Mucosa of stomach (tissue), 1 donor: ENCODE results near the gene GPER1.

Experiments used
- H3K27me3 ChIP-seq: one replicate; pipeline ENCODE4 v1.7.0; 2013; ENCODE audit warnings: mild to moderate bottlenecking, low read length; ENCODE audit not compliant: control insufficient read depth, insufficient read depth
- H3K36me3 ChIP-seq: one replicate; pipeline ENCODE4 v1.7.0; 2013; ENCODE audit warnings: low read length; ENCODE audit not compliant: control insufficient read depth, insufficient read depth
- H3K4me1 ChIP-seq: one replicate; pipeline ENCODE4 v1.7.0; 2013; ENCODE audit warnings: mild to moderate bottlenecking, low read length; ENCODE audit not compliant: control insufficient read depth, insufficient read depth
- H3K4me3 ChIP-seq: one replicate; pipeline ENCODE4 v1.7.0; 2013; ENCODE audit warnings: low read length
- H3K9ac ChIP-seq: one replicate; pipeline ENCODE4 v1.7.0; 2013; ENCODE audit warnings: mild to moderate bottlenecking, low read length, moderate library complexity
- H3K9me3 ChIP-seq: one replicate; pipeline ENCODE4 v1.7.0; 2013; ENCODE audit warnings: mild to moderate bottlenecking, low read length, moderate library complexity; ENCODE audit not compliant: control insufficient read depth
- donor health status: Pancreatic carcinoma.

The GPER1 gene

DNA sequence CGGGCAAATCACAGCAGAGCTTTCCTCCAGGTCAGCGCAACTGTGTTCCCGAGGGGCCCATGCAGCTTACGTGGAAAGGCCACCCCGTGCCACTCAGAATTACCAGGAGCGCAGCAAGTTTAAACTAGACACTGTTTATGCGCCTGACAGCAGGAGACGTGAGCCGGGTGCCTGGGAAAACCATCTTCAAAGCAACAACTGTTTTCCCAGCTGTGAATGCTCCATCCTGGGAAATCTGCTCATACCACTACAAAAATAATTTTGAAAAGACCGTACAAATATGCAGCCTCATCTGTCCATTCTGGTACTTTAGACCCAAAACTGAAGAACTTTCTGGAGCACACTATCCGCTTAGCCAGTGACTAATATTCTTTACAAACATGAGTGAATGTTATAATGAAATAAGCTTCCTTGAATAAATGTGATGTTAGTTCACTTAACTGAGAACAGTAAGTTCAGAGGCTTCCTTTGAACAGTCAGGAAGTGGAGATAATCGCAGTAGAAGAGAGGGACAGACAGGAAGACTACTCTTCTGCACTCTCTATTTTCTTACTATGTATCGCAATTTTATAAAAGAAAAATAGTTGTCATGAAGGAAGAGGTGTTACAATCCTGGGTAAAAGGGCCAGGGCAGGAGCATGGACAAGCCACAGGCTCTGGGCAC, 16.7 kb downstream of the GPER1 start:
- no peaks in the 10 kb centered on the region for H3K36me3 ChIP-seq
- H3K27me3 ChIP-seq: no peaks in the 10 kb centered on the region
- no peaks in the 10 kb centered on the region for H3K9me3 ChIP-seq
- H3K9ac ChIP-seq: no peak overlapping the region
- peaks cover 23% of the 10 kb centered on the region for H3K4me1 ChIP-seq
- H3K4me3 ChIP-seq: no peak overlapping the region

DNA sequence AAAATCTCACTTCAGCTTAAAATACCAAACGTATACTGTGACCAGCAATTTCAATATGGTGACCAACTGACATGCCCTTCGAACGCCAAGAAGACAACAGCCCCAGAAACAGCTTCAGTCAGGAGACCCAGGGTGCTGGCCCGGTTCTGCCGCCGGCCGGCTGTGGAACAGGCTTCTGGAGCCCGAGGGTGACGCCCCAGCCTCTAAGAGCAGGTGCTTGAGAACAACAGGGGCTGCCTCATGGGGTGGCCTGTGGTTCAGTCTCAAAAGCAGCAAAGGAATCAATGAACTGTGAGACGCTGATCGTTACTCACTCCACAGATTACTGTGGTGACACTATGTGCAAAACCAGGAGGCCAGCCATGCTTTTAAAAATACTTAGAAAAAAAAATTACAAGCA, 17.3 kb downstream of the GPER1 start:
- Histone ChIP-seq H3K27me3 (no peaks in the 10 kb centered on the region), H3K4me1 (peaks cover 21% of the 10 kb centered on the region), H3K36me3 (no peaks in the 10 kb centered on the region), H3K9ac (no peak overlapping the region), H3K4me3 (no peak overlapping the region), H3K9me3 (no peaks in the 10 kb centered on the region)

DNA sequence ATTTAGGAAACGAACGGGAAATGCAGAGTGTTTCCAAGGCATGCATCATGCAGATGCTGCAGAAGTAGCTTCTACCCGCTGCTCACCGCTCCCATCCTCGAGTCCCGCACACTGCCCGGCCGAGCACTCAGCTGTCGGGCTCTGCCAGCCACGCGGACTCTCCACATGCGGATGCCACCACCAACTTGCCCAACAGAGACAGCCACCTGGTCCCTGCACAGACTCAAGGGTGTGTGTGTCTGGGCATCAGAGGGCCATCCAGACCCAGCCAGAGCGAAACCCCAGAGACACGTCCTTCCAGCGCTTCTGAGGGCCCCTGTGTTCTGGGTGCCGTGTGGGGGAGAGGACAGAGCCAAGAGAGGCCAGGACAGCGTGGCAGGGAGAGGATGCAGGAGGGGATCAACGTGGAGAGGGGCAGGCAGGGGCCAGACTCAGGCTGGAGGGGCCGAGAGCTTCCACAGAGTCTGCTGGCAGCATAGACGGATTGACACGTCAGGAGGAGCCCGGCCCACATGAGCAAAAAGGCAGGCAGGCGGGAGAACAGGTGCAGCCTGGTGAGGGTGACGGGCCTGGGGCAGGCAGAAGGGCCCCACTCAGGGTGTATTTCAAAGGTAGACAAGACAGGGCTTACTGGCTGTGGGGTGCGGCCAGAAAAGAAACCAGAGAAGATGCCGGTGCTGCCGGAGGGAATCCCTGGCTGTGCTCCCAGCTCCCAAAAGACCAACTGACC, 18.3 kb downstream of the GPER1 start:
- Histone ChIP-seq H3K4me1 (peaks cover 21% of the 10 kb centered on the region), H3K36me3 (no peaks in the 10 kb centered on the region), H3K9ac (no peak overlapping the region), H3K9me3 (no peaks in the 10 kb centered on the region), H3K4me3 (no peak overlapping the region), H3K27me3 (no peaks in the 10 kb centered on the region)

GRCh38 chr7:1106793-1107421, 19.0 kb downstream of the GPER1 start:
- no peaks in the 10 kb centered on the region for H3K9me3 ChIP-seq
- H3K36me3 ChIP-seq: no peaks in the 10 kb centered on the region
- H3K9ac ChIP-seq: no peak overlapping the region
- no peak overlapping the region for H3K4me3 ChIP-seq
- peaks cover 17% of the 10 kb centered on the region for H3K4me1 ChIP-seq
- no peaks in the 10 kb centered on the region for H3K27me3 ChIP-seq

DNA sequence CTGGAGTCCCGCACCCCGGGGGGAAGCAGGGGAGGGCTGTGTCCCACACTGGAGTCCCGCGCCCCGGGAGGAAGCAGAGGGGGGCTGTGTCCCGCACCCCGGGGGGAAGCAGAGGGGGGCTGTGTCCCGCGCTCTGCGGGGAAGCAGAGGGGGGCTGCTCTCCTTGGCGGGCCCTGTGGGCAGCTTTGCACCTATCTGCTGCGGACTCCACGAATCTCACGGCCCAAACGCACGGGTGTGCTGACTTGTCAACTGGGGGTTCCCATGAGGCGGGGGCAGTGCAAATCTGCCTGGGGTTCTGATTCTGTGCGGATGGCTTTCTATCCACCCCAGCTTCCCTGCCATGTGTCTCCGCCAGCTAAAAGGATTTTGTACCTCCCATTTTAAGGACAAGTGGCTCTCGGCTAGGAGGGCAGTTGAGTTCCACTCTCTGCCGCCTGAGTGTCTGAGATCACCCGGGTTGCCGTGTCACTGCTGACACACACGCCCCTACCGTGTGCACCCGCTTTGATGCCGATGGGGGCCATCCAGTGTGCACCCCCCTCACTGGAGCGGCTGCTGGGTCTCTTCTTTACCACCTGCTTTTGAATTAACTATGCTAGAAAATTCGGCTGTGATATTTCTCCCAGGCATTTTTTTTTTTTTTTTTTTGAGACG, 20.5 kb downstream of the GPER1 start:
- Histone ChIP-seq H3K9ac (no peak overlapping the region), H3K36me3 (no peaks in the 10 kb centered on the region), H3K4me1 (peaks cover 6% of the 10 kb centered on the region), H3K27me3 (no peaks in the 10 kb centered on the region), H3K9me3 (no peaks in the 10 kb centered on the region), H3K4me3 (no peak overlapping the region)

- no peaks in the 10 kb centered on the region for H3K9me3 ChIP-seq
- H3K27me3 ChIP-seq: no peaks in the 10 kb centered on the region
- no peaks in the 10 kb centered on the region for H3K4me1 ChIP-seq
- no peak overlapping the region for H3K4me3 ChIP-seq
- no peaks in the 10 kb centered on the region for H3K36me3 ChIP-seq
- H3K9ac ChIP-seq: no peak overlapping the region
These were observed 21.8 kb downstream of the GPER1 start for GRCh38 chr7:1109581-1110310.

- no peaks in the 10 kb centered on the region for H3K27me3 ChIP-seq
- H3K9ac ChIP-seq: no peak overlapping the region
- no peaks in the 10 kb centered on the region for H3K9me3 ChIP-seq
- H3K4me1 ChIP-seq: no peaks in the 10 kb centered on the region
- no peak overlapping the region for H3K4me3 ChIP-seq
- H3K36me3 ChIP-seq: no peaks in the 10 kb centered on the region
These were observed 22.4 kb downstream of the GPER1 start for GRCh38 chr7:1110358-1110757.

- H3K4me1 ChIP-seq: no peaks in the 10 kb centered on the region
- no peak overlapping the region for H3K9ac ChIP-seq
- no peaks in the 10 kb centered on the region for H3K9me3 ChIP-seq
- no peak overlapping the region for H3K4me3 ChIP-seq
- no peaks in the 10 kb centered on the region for H3K36me3 ChIP-seq
- H3K27me3 ChIP-seq: no peaks in the 10 kb centered on the region
These were observed 23.2 kb downstream of the GPER1 start for GRCh38 chr7:1111156-1111555.

GRCh38 chr7:1112109-1112508, 24.2 kb downstream of the GPER1 start:
- no peak overlapping the region for H3K4me3 ChIP-seq
- H3K4me1 ChIP-seq: no peaks in the 10 kb centered on the region
- H3K9me3 ChIP-seq: no peaks in the 10 kb centered on the region
- no peak overlapping the region for H3K9ac ChIP-seq
- H3K27me3 ChIP-seq: no peaks in the 10 kb centered on the region
- no peaks in the 10 kb centered on the region for H3K36me3 ChIP-seq

DNA sequence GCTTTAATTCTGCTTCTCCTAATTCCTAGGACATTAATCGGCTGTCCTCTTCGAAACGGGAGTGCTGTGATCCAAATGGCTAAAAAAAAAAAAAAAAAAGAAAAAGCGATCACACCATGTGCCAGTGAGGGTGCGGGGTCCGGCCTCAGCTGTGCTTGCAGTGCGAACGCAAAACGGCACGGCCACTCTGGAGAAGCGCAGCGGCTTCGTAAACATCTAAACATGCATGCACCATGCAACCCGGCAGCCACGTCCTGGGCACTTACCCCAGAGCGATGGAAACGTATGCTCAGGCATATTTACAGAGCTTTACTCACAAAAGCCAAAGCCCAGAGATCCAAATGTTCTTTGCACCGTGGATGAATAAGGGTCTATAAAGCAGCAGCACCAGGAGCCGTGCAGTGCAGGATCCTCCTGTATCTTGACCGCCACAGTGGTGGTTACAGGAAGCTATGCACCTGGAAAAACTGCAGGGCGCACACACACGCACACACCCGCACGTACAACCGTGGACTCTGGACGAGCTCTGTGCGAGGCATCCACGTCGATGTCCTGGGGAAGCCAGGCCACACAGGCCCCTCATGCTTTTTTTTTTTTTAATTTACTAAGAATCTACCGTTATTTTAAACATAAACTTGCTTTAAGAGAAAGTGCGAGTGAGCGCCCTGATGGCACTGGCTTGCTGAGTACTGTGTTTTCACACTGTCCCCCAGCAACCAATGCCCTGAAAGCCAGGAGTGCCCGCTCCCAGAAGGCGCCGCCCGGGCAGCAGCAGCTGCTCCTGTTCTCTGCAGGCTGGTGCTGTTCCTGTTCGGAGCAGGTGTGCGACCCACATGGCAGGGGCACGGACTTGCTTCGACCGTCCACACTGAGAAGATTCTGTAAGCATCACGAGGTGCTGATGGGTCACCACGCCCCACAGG, 25.0 kb downstream of the GPER1 start:
- H3K4me3 ChIP-seq: no peak overlapping the region
- H3K27me3 ChIP-seq: no peaks in the 10 kb centered on the region
- no peaks in the 10 kb centered on the region for H3K36me3 ChIP-seq
- no peak overlapping the region for H3K9ac ChIP-seq
- no peaks in the 10 kb centered on the region for H3K9me3 ChIP-seq
- no peaks in the 10 kb centered on the region for H3K4me1 ChIP-seq

DNA sequence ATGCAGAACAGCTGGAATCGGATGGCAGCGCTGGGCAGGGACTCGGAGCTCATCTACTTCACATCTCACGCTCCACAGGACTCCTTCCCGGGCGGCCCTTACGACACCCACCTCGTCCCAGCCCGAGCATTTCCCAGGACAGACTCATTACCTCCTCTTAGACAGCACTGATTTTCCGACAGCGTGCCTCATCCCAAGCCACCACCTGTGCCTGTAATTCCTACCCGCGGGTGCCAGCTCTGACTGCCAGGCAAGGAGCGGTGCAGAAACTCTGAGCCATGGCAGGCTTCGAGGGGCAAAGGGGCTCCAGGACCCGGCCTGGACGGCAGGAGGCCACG, 25.6 kb downstream of the GPER1 start:
- Histone ChIP-seq H3K9ac (no peak overlapping the region), H3K4me3 (no peak overlapping the region), H3K27me3 (no peaks in the 10 kb centered on the region), H3K36me3 (no peaks in the 10 kb centered on the region), H3K4me1 (no peaks in the 10 kb centered on the region), H3K9me3 (no peaks in the 10 kb centered on the region)
